Stimulated activated effector memory CD8-positive, alpha-beta T cell treated with anti-CD3 and anti-CD28 coated beads, Interleukin-12 subunit alpha, Interleukin-12 subunit beta, amount 100 ng/mL, for 72 hours (primary cell): Measurements from ENCODE around the gene PIMREG.

Source experiments
- ATAC-seq: fragments of 150-1000 bp; cut with Tn5 transposase; 2 replicates; pipeline ENCODE4 v1.10.0; 2021
- DNase-seq, 2 donors: peaks; one replicate each; pipeline ENCODE4 v3.0.0; 2021 to 2022; ENCODE audit warnings: low spot score in 2 of 2
- H3K27ac Mint-ChIP-seq: one replicate; pipeline ENCODE4 v1.8.0; 2022; ENCODE audit warnings: mild to moderate bottlenecking, mixed read lengths
- H3K36me3 Mint-ChIP-seq: one replicate; pipeline ENCODE4 v1.8.0; 2022; ENCODE audit warnings: mild to moderate bottlenecking, mixed read lengths
- H3K4me1 Mint-ChIP-seq: one replicate; pipeline ENCODE4 v1.8.0; 2022; ENCODE audit warnings: mixed read lengths
- H3K4me3 Mint-ChIP-seq: one replicate; pipeline ENCODE4 v1.8.0; 2022; ENCODE audit warnings: mild to moderate bottlenecking, mixed read lengths
- H3K9me3 Mint-ChIP-seq: one replicate; pipeline ENCODE4 v1.8.0; 2022; ENCODE audit warnings: mixed read lengths

PIMREG gene

DNA sequence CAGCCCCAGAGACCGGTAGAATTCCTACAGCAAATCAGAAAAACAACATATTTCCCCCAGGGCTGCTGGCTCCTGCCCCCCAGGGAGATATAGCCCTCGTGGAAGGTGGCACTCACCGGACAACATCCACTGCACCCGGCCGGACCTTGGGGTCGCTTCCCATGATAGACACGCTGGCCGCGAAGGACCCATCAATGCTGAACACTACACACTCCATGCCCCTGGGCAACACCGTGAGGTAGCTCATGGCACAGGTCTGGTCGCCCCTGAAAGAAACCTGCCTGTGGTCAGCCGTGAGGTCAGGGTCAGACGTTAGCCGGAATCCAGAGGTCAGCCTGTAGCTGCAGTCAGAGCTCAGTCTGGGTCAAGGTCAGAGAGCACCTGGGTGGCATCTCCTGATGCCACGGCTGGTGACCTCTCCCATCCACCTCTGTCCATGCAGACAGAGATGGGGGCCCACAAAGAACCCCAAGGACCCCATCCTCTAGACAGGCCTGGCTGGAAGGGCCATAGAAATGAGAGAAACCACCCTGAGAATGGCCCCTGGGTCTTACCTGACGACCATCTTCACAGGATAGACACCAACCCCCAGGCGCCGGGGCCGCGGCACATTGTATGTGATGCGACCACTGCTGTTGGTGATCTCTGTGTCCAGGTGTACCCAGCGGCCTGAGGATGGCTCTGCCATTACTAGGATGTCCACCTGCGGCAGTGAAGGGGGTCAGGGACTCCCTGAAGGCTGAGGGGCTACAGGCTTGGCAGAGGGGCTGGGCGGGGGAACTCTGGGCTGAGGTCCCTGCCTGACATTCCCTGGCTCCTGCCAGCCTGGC, 19.6 kb downstream of the PIMREG start:
- no peaks in the 10 kb centered on the region for H3K36me3 Mint-ChIP-seq
- H3K27ac Mint-ChIP-seq = no peak overlapping the region
- DNase-seq (no peak), ATAC-seq (no peak)
- H3K9me3 Mint-ChIP-seq = no peaks in the 10 kb centered on the region
- peaks cover 14% of the 10 kb centered on the region for H3K4me1 Mint-ChIP-seq
- H3K4me3 Mint-ChIP-seq = no peak overlapping the region

DNA sequence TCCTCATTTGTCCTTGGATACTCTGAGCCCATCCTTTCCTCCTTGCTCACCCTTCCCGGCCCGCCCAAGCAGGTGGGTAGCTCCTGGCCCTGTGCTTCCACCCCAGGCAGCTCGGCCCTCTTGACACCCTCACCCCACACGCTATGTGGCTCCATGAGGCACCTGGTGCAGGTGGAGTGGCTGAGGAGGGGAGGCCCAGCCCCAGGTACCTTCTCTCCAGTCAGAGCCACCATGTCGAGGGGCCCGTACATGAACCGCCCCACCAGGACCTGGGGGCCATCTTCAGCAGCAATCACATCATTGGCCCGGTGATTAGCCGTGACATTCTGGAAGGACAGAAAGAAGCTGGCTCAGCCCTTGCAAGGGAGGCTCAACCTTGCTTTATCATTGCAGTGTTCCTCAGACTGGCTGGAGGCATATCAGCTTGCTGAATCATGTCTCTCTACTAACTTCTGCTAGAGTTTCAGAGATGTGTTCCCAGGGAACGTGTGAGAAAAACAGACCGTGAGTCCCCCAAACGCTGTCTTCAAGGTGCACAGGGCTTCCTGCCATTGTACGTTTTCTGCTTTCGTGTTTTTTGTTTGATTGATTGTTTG, 20.3 kb downstream of the PIMREG start:
- Mint-ChIP-seq H3K4me1 (peaks cover 14% of the 10 kb centered on the region), H3K9me3 (no peaks in the 10 kb centered on the region), H3K36me3 (no peaks in the 10 kb centered on the region), H3K27ac (no peak overlapping the region), H3K4me3 (no peak overlapping the region)
- DNase-seq (no peak), ATAC-seq (no peak)

DNA sequence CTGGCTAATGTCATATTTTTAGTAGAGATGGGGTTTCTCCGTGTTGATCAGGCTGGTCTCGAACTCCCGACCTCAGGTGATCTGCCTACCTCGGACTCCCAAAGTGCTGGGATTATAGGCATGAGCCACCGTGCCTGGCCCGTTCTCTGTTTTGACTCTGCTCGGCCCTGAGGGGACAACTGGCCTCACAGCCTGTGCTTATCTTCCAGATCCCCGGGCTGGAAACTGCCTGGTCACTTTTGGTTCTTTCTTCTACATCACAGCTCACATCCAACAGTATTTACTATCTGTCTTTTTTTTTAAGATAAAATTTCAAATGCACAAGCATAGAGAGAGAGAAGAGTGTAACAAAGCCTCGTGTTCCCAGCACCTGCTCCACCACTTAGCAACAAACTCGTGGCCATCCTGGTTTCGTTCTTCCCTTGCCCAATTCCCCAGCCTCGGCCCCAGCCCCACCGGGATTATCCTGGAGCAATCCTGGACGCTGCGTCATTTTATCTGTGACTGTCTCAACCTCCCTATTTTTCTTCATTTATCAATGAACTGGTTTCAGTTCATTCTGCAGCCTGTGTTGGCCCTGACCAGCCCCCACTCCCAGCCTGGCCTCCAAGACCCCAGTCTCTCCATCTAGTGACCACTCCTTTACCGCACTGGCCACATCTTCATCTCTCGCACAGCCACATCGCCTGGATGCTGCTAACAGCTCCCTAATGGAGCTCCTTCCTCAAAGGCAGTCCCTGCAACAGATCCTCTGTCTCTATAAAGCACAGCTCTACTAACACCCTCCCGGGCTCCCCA, 21.1 kb downstream of the PIMREG start:
- DNase-seq (no peak), ATAC-seq (no peak)
- H3K36me3 Mint-ChIP-seq = no peaks in the 10 kb centered on the region
- H3K4me3 Mint-ChIP-seq = no peak overlapping the region
- no peaks in the 10 kb centered on the region for H3K9me3 Mint-ChIP-seq
- H3K27ac Mint-ChIP-seq = no peak overlapping the region
- H3K4me1 Mint-ChIP-seq = peaks cover 14% of the 10 kb centered on the region

DNA sequence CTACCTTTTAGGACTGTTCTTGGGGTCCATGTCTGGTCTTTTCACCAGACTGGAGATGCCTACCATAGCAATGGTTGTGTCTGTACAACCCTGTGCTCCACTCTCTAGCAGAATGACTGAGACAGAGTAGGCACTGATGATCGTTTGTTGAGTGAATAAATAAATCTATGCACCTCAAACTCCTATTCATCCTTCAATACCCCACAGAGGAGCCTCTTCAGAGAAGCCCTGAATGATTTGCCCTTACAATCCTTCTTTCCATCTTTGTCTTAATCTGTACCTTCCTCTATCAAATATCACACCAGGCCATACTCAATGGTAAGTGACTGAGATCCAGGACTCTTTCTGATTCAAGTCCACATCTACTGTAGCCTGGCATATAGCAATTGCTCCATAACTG, 23.3 kb downstream of the PIMREG start:
- Mint-ChIP-seq H3K4me1 (peaks cover under 1% of the 10 kb centered on the region), H3K4me3 (no peak overlapping the region), H3K36me3 (no peaks in the 10 kb centered on the region), H3K9me3 (no peaks in the 10 kb centered on the region), H3K27ac (no peak overlapping the region)
- DNase-seq (no peak), ATAC-seq (no peak)

DNA sequence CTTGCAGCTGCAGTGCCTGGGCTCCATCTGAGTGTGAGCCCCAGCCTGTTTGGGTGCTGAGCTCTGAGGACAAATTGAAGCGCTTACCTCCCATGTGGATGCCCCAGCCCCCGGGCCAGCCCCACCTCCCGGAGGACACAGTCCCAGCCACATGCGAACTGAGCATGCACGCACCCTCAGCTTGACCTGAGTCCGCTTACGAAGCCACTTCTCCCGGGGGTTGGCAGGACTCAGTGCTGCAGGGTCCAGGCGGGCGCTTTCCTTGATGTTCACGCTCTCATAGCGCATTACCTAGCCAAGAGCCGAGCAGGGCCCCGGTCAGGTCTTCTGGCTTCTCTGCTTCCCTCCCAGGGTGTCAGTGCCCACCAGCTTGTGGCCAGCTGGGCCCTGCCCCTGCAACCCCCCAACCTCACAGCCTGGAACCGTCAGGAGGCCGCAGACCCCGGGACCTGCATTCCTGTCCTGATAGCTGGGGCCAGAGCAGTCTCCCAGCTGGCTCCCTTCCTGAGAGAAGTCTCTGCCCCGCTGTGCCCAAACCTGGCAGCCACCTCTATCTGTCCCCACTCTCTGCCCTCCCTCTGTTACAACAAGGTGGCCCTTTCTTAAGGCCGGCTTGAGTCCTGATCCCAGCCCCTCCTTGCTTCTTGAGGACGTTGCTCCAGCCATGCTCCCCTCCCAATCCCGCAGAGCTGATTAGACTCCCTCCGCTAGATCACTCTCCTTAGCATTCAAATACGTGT, 24.0 kb downstream of the PIMREG start:
- Mint-ChIP-seq H3K4me1 (peaks cover 5% of the 10 kb centered on the region), H3K27ac (no peak overlapping the region), H3K36me3 (no peaks in the 10 kb centered on the region), H3K9me3 (no peaks in the 10 kb centered on the region), H3K4me3 (no peak overlapping the region)
- peak; percentile 16 for ATAC-seq
- no peak for DNase-seq

- H3K36me3 Mint-ChIP-seq = no peaks in the 10 kb centered on the region
- no peaks in the 10 kb centered on the region for H3K9me3 Mint-ChIP-seq
- H3K27ac Mint-ChIP-seq = peak overlapping the region; percentile 55
- peaks cover 6% of the 10 kb centered on the region for H3K4me1 Mint-ChIP-seq
- H3K4me3 Mint-ChIP-seq = no peak overlapping the region
- no peak for ATAC-seq
- DNase-seq = no peak
Measured at GRCh38 chr17:6470146-6470718, 26.0 kb downstream of the PIMREG start.

GRCh38 chr17:6470751-6471521, 26.7 kb downstream of the PIMREG start:
- Mint-ChIP-seq H3K4me1 (peaks cover 6% of the 10 kb centered on the region), H3K27ac (no peak overlapping the region)
- ATAC-seq = no peak

DNA sequence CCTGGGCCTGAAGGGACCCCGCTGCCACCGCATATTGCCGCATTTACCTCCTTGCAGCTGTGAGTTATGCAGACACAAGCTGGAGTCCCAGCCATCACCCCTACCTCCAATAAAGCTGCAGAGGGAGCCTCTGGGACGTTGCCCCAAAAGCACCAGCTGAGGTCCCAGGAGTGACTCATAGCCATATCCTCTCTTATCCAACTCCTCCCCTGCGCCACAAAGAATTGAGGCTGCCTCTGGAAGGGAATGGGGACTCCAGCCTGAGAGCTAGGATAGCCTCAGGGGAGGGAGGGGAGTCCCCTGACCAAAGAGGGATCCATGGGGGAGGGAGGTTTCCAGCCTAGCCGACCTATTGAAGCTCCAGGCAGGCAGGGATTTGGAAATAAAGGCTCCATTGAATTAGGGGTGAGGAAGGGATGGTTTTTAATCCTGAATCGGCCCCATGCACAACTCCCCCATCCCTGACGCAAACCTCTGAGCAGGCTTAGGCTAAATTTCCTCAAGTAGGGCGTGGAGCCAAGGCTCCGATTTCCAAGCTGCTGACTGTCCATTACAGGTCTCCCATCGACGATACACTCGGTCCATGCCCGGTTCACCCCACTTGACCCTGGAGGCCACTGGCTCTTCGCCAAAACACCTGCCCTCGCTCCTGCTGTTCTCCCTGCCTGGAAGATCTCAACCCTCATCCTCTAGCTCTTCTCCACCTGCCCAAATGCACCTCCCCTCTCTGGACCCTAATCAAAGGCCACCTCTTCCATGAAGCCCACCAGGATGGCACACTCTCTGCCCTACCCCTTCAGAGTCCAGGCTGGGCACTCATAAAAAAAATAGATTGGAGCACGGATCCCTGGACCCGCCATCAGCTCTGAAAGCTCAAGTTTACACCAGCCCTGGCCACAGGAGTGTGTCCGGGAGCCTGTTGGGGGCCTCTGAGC, 27.5 kb downstream of the PIMREG start:
- ATAC-seq (no peak), DNase-seq (no peak)
- Mint-ChIP-seq H3K36me3 (no peaks in the 10 kb centered on the region), H3K4me3 (no peak overlapping the region), H3K9me3 (no peaks in the 10 kb centered on the region), H3K27ac (no peak overlapping the region), H3K4me1 (peaks cover 6% of the 10 kb centered on the region)

More at GRCh38 chr17:6470751-6471521, 26.7 kb downstream of the PIMREG start:
- Mint-ChIP-seq H3K9me3 (no peaks in the 10 kb centered on the region), H3K36me3 (no peaks in the 10 kb centered on the region), H3K4me3 (no peak overlapping the region)
- DNase-seq = no peak

DNA sequence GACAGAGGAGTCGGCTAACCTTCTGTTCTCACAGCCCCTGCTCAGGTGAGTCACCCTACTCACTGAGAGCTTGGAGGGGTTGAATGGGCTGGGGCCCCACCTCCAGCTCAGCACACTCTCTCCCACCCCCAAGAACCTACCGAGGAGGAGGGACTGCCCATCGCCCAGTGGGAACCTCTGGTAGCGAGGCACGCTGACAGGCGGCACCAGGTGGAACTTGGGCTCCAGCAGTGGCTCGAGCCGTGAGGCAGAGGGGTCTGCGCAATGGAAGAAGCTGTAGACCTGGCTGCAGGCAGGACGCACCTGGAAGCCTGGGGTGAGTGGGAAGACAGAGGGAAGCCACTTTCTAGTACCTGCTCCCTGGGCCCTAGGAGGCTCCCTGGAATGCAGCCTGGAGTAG, 28.3 kb downstream of the PIMREG start:
- peaks cover 6% of the 10 kb centered on the region for H3K4me1 Mint-ChIP-seq
- peak overlapping the region; percentile 64 for H3K27ac Mint-ChIP-seq
- H3K9me3 Mint-ChIP-seq = no peaks in the 10 kb centered on the region
- ATAC-seq (no peak), DNase-seq (no peak)
- no peaks in the 10 kb centered on the region for H3K36me3 Mint-ChIP-seq
- no peak overlapping the region for H3K4me3 Mint-ChIP-seq

DNA sequence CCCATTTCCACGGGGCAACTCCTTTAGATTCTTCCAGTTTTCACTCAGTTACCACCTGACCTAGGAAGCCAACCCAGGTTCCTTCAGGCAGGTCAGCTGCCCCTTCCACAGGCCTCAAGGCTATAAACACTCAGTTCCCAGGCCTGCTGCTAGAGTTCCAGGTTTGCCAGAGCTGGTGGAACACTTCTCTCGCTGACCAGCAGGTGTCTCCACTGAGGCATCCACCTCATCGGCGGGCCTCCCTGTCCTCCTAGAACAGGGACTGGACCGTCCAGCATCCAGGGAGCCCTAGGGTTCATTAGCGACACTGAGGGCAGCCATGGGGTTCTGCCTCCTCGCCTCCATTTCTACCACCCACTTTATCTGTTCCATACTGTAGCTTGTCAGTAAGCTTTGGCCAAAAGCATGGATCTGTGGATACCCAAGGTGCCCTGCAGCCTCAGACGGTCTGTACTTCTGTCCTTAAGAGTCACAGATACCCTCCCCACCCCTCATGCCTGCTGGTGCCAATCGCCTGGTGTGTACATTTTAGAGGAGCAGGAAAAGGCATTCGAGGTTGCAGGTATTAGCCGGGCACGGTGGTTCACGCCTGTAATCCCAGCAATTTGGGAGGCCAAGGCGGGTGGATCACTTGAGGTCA, 29.0 kb downstream of the PIMREG start:
- DNase-seq (peak; percentile 67 to 84), ATAC-seq (peak; percentile 58)
- Mint-ChIP-seq H3K9me3 (no peaks in the 10 kb centered on the region), H3K36me3 (no peaks in the 10 kb centered on the region), H3K4me3 (no peak overlapping the region), H3K4me1 (peaks cover 6% of the 10 kb centered on the region), H3K27ac (peak overlapping the region; percentile 64)

- ATAC-seq = no peak
Measured at GRCh38 chr17:6474376-6474775, 30.1 kb downstream of the PIMREG start.

DNA sequence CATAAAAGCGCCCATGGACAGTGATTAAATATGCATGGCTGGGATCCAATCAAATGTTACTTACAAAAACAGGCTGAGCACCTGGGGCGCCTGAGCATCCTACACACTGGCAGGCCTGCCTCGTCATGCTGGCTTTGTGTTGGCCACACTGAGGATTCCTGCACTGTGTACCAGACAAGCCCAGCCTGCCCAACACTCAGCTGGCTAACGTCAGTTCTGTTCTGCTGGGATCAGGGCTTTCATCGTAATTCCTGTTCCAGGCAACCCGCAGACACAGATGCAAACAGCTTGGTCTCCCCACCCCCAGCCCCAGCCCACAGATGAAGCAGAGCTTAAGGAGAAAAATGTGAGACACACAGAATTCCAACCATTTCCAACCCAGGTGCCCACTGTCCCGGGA, 30.7 kb downstream of the PIMREG start:
- ATAC-seq = no peak
- DNase-seq = no peak
- H3K4me1 Mint-ChIP-seq = peaks cover 6% of the 10 kb centered on the region
- H3K36me3 Mint-ChIP-seq = no peaks in the 10 kb centered on the region
- no peak overlapping the region for H3K4me3 Mint-ChIP-seq
- H3K27ac Mint-ChIP-seq = no peak overlapping the region
- H3K9me3 Mint-ChIP-seq = no peaks in the 10 kb centered on the region

More at GRCh38 chr17:6474376-6474775, 30.1 kb downstream of the PIMREG start:
- Mint-ChIP-seq H3K9me3 (no peaks in the 10 kb centered on the region), H3K27ac (no peak overlapping the region), H3K36me3 (no peaks in the 10 kb centered on the region), H3K4me3 (no peak overlapping the region), H3K4me1 (peaks cover 6% of the 10 kb centered on the region)
- DNase-seq = no peak

GRCh38 chr17:6475411-6475810, 31.2 kb downstream of the PIMREG start:
- ATAC-seq = no peak
- no peaks in the 10 kb centered on the region for H3K9me3 Mint-ChIP-seq
- H3K36me3 Mint-ChIP-seq = no peaks in the 10 kb centered on the region
- no peak overlapping the region for H3K4me3 Mint-ChIP-seq
- peaks cover 6% of the 10 kb centered on the region for H3K4me1 Mint-ChIP-seq
- DNase-seq = no peak
- H3K27ac Mint-ChIP-seq = no peak overlapping the region
